Prostate gland (tissue), 2 donors: ENCODE measurements around the gene CRACR2A. TPM values are rescaled to one million over a fixed set of nuclear protein-coding genes. Genes with fewer than 3 reads are reported as not detected.
A peak's percentile ranks its signal among the peaks of the same experiment; 100 is the strongest.

Experiments used
- DNase-seq: peaks from one replicate; pipeline ENCODE4 v3.0.0-alpha.2; 2019; ENCODE audit warnings: low spot score
- H3K27ac ChIP-seq, 2 donors: fragments of 200-600 bp; sonication (generic); 2 replicates each; pipeline ENCODE4 v1.5.1; 2017 to 2019
- H3K27me3 ChIP-seq: fragments of 200-600 bp; sonication (generic); replicated peaks from 2 replicates; pipeline ENCODE4 v1.5.1; 2019; ENCODE audit not compliant: insufficient read depth
- H3K36me3 ChIP-seq, 2 donors: fragments of 200-600 bp; sonication (generic); 1 replicate in 1 of 2; 2 replicates in 1 of 2; pipeline versions ENCODE4 v1.5.1 to v1.8.1; 2017 to 2019
- H3K4me1 ChIP-seq: fragments of 200-600 bp; sonication (generic); replicated peaks from 2 replicates; pipeline ENCODE4 v1.5.1; 2019
- H3K4me3 ChIP-seq, 2 donors: fragments of 200-600 bp; sonication (generic); 2 replicates each; pipeline ENCODE4 v1.5.1; 2017 to 2019
- H3K9me3 ChIP-seq: fragments of 200-600 bp; sonication (generic); 2 replicates; pipeline ENCODE4 v1.5.1; 2017
- POLR2A ChIP-seq: fragments of 450-650 bp; IDR thresholded peaks from one replicate; pipeline ENCODE4 v1.6.1; 2016; ENCODE audit warnings: antibody characterized with exemption, mild to moderate bottlenecking
- POLR2AphosphoS5 ChIP-seq: sonication (generic); formaldehyde crosslinking; IDR thresholded peaks from one replicate; pipeline ENCODE4 v1.6.1; 2017; ENCODE audit warnings: antibody characterized with exemption
- WGBS: methylation state at CpG from one replicate; pipeline ENCODE4 v1.1.5; 2018; 5-methylcytosine and 5-hydroxymethylcytosine counted together
- intact Hi-C: fragments of 100-400 bp; cut with DNase I; formaldehyde crosslinking; loops from one replicate; pipeline ENCODE4 v1.14.2; 2022
- total RNA-seq, 2 donors: library from RNA; depleted of rRNA; stranded (reverse); fragments of >200 nt; gene quantifications; one replicate each; pipeline ENCODE4 v1.1.0, GENCODE V29; 2016
- TF ChIP-seq, protein P1 (sequence below), 4 experiments: fragments of 200-600 bp in 2 of 4; fragments of 450-650 bp in 2 of 4; sonication (generic) in 2 of 4; IDR thresholded peaks; 1 replicate in 3 of 4; 2 replicates in 1 of 4; pipeline ENCODE4 v1.5.1; 2016 to 2019; ENCODE audit warnings: antibody characterized with exemption in 4 of 4, mild to moderate bottlenecking in 2 of 4, moderate library complexity in 2 of 4

The CRACR2A gene
- total RNA-seq, 2 donors from 2014 or later: 21.6 to 39.1 TPM

DNA sequence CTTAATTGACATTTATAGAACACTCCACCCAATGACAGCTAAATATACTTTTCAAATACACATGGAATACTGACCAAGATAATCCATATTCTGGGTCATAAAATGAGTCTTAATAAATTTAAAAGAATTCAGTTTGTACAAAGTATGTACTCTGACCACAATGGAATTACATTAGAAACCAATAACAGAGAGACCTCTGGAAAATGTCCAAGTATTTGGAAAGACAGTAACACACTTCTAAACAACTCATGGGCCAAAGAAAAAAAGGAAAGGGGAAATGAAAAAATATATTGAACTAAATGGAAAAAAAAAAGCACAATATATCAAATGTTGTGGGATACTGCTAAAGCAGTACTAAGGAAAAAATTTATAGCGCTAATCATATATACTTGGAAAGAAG is 52.0 kb downstream of the CRACR2A start:
- TF ChIP-seq POLR2A (no peak), POLR2AphosphoS5 (no peak)
- intact Hi-C loops: no loop called here
- H3K4me3 ChIP-seq: no peak overlapping the region
- H3K27ac ChIP-seq: no peak overlapping the region
- no peaks in the 10 kb centered on the region for H3K4me1 ChIP-seq
- H3K9me3 ChIP-seq: no peaks in the 10 kb centered on the region
- WGBS: 100% methylated on average over 1 of the region's 1 CpG
- DNase-seq: no peak
- no peaks in the 10 kb centered on the region for H3K27me3 ChIP-seq
- H3K36me3 ChIP-seq: no peaks in the 10 kb centered on the region

DNA sequence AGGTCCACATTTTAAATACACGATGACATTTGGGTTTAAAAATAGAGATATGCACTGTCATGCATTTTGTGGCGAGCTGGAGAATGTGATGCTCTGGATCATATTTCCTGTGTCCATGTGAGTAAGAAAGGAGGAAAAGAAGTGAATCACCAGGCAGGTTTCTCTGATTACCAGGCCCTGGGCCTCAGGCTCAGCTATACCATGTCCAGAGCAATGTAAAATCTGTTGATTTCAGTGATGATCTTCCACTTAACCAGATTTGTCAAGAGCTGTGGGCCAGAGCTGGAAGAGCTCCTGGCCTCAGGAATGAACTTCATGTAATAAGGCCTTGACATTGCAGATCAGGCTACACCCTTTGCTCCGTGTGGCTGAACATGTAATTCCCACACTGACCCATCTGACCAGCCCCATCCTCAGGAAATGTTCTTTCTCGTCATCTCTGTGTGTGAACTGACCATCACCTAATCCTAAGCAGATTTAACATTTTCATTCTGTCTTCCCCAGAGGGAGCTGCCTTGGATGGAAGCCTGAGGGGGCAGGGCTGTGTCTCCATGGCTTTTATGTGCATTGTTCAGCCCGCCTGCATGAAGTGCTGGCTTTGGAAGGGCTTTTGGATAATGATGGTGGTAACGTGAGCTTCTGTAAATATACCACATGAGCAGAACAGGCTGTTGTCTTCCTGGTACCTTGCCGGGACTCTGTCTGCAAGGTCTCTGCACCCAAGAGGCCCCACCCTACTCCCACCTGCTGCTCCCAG is 54.5 kb downstream of the CRACR2A start:
- Histone ChIP-seq H3K27ac (peak overlapping the region; percentile 33 to 53), H3K4me1 (no peaks in the 10 kb centered on the region), H3K36me3 (no peaks in the 10 kb centered on the region), H3K9me3 (no peaks in the 10 kb centered on the region), H3K27me3 (no peaks in the 10 kb centered on the region), H3K4me3 (no peak overlapping the region)
- TF ChIP-seq, protein P1, sequence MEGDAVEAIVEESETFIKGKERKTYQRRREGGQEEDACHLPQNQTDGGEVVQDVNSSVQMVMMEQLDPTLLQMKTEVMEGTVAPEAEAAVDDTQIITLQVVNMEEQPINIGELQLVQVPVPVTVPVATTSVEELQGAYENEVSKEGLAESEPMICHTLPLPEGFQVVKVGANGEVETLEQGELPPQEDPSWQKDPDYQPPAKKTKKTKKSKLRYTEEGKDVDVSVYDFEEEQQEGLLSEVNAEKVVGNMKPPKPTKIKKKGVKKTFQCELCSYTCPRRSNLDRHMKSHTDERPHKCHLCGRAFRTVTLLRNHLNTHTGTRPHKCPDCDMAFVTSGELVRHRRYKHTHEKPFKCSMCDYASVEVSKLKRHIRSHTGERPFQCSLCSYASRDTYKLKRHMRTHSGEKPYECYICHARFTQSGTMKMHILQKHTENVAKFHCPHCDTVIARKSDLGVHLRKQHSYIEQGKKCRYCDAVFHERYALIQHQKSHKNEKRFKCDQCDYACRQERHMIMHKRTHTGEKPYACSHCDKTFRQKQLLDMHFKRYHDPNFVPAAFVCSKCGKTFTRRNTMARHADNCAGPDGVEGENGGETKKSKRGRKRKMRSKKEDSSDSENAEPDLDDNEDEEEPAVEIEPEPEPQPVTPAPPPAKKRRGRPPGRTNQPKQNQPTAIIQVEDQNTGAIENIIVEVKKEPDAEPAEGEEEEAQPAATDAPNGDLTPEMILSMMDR (IDR thresholded peaks at IDR 0.05): no peak
- TF ChIP-seq POLR2AphosphoS5: peak; percentile 80
- TF ChIP-seq POLR2A: no peak
- intact Hi-C loops: no loop called here
- DNase-seq: peak; percentile 59
- WGBS: 19% methylated on average over 7 of the region's 7 CpGs

DNA sequence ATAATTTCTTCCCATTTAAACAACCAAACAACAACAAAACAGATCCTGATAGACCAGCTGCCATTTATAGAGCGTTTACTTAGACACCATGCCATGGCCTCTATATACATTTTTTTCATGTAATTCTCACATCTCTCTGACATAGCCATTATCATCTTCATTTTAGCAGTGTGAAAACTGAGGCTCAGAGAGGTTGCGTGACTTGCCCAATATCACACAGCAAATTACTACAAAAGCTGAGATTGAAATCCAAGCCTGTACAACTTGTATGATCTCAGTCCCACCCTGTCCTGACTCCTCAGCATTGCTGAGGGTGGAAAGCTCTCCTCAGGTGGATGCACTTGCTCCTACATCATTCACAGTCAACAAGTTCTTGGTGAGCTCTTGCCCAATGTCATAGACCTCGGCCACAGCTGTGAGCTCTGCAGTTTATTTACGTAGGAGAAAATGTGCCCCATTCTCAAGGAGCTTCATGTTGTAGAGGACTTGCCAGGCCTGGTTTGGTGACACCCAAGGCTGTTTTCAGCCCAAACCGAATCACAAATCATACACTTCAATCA is 55.5 kb downstream of the CRACR2A start:
- Histone ChIP-seq H3K27me3 (no peaks in the 10 kb centered on the region), H3K27ac (peak overlapping the region in 1 of 2 donors; percentile 33), H3K4me3 (no peak overlapping the region), H3K36me3 (no peaks in the 10 kb centered on the region), H3K4me1 (no peaks in the 10 kb centered on the region), H3K9me3 (no peaks in the 10 kb centered on the region)
- TF ChIP-seq POLR2A (no peak), POLR2AphosphoS5 (no peak)
- TF ChIP-seq, protein P1 (IDR thresholded peaks at IDR 0.05): no peak
- DNase-seq: no peak
- 92% methylated on average over 5 of the region's 5 CpGs for WGBS
- intact Hi-C loops: no loop called here

DNA sequence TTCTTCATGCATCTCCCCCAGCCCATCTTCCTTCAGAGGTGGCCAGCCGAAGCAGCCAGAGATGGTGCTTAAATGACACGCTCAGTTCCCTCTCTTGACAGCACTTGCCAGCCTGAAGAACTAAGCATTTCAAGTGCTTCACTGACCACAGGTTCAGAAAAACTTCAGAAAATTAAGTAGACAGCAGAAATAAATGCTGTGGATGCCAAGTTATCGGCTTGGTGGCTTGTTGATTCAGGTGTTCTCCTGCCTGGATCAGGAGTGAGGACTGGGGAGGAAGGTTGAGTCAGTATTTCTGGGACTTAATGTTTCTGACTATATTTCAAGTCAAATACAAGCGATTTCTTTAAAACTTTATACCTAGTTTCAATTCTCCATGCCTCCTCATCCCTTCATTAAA is 58.2 kb downstream of the CRACR2A start:
- no peaks in the 10 kb centered on the region for H3K4me1 ChIP-seq
- no peaks in the 10 kb centered on the region for H3K36me3 ChIP-seq
- TF ChIP-seq, protein P1 (IDR thresholded peaks at IDR 0.05): no peak
- TF ChIP-seq POLR2A (no peak), POLR2AphosphoS5 (no peak)
- no peaks in the 10 kb centered on the region for H3K9me3 ChIP-seq
- H3K4me3 ChIP-seq: no peak overlapping the region
- no peaks in the 10 kb centered on the region for H3K27me3 ChIP-seq
- WGBS: 91% methylated on average over 4 of the region's 4 CpGs
- DNase-seq: no peak
- intact Hi-C loops: no loop called here
- no peak overlapping the region for H3K27ac ChIP-seq

DNA sequence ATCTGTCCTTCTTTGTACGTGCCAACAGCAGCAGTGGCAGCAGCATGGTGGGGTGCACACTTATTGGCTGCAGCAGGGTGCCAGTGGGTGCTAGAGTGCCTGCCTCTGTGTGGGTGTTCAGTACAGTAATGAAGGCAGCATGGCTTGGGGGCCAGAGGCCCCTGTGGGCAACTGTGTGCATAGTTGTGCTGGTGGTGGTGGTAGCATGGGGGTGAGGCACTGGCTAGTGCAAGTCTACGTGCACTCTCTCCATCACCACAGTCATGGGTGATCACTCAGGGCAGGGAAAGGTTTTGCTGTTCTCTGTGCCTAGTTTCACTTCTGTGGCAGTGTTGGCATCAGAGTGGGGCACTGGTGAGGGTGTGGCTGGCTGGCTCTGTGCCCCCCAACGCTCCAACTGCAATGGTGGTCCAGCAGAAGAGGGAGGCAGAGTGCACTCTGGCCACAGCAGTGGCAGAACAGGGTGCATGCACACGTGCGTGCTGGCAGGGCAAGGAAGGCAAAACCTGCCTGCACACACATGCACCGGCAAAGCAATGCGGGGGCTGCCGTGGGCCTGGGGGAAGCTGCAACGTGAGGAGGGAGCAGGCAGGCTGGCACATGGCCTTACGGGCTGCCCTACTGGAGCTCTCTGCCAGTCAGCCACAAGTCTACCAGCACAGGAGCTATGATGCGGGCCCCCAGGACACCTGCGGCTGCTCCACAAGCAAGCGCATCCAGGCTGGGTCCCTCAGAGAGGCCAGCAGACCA is 60.1 kb downstream of the CRACR2A start:
- H3K36me3 ChIP-seq: no peaks in the 10 kb centered on the region
- DNase-seq: no peak
- H3K4me3 ChIP-seq: no peak overlapping the region
- no peaks in the 10 kb centered on the region for H3K27me3 ChIP-seq
- TF ChIP-seq POLR2A: no peak
- no peak for TF ChIP-seq POLR2AphosphoS5
- TF ChIP-seq, protein P1 (IDR thresholded peaks at IDR 0.05): no peak
- H3K4me1 ChIP-seq: no peaks in the 10 kb centered on the region
- intact Hi-C loops: no loop called here
- H3K27ac ChIP-seq: no peak overlapping the region
- WGBS: 73% methylated on average over 12 of the region's 13 CpGs
- no peaks in the 10 kb centered on the region for H3K9me3 ChIP-seq
